HG02798 (cell line): Measurements from ENCODE around the gene ARPP21.
"Not testable (repeated sequence)": the region's sequence is repeated elsewhere in the genome, so short reads cannot be mapped to it uniquely, and the experiment has no call there.

Source experiments
- ATAC-seq: cut with Tn5 transposase; IDR thresholded peaks from one replicate; pipeline ENCODE4 v1.9.1; 2021; ENCODE audit warnings: mild to moderate bottlenecking; ENCODE audit not compliant: unreplicated experiment, poor library complexity

ARPP21 gene

GRCh38 chr3:35772381-35773015 lies 133.2 kb downstream of the ARPP21 start:
- no peak for ATAC-seq

GRCh38 chr3:35773417-35773816 lies 134.1 kb downstream of the ARPP21 start:
- ATAC-seq: no peak

GRCh38 chr3:35776346-35776745 lies 137.0 kb downstream of the ARPP21 start:
- ATAC-seq: no peak

GRCh38 chr3:35777065-35777464 lies 137.7 kb downstream of the ARPP21 start:
- ATAC-seq: no peak

GRCh38 chr3:35777563-35778554 lies 138.5 kb downstream of the ARPP21 start:
- no peak for ATAC-seq

GRCh38 chr3:35779611-35780010 lies 140.3 kb downstream of the ARPP21 start:
- no peak for ATAC-seq

GRCh38 chr3:35780800-35781199 lies 141.5 kb downstream of the ARPP21 start:
- ATAC-seq: no peak

- no peak for ATAC-seq
Observed at GRCh38 chr3:35781558-35781957, 142.2 kb downstream of the ARPP21 start.

- ATAC-seq: no peak
Observed at GRCh38 chr3:35782355-35782754, 143.0 kb downstream of the ARPP21 start.

GRCh38 chr3:35784169-35784568 lies 144.8 kb downstream of the ARPP21 start:
- no peak for ATAC-seq

GRCh38 chr3:35785234-35785888 lies 146.0 kb downstream of the ARPP21 start:
- ATAC-seq: no peak

- ATAC-seq: no peak
Observed at GRCh38 chr3:35787936-35788335, 148.6 kb downstream of the ARPP21 start.

- no peak for ATAC-seq
Observed at GRCh38 chr3:35789042-35789831, 149.9 kb downstream of the ARPP21 start.

GRCh38 chr3:35790764-35791163 lies 151.4 kb downstream of the ARPP21 start:
- no peak for ATAC-seq

- ATAC-seq: no peak
Observed at GRCh38 chr3:35793667-35794066, 154.3 kb downstream of the ARPP21 start.

- ATAC-seq: no peak
Observed at GRCh38 chr3:35800960-35801459, 161.7 kb downstream of the ARPP21 start.

GRCh38 chr3:35814531-35814930 lies 175.2 kb downstream of the ARPP21 start:
- no peak for ATAC-seq

- ATAC-seq: not testable (repeated sequence)
Observed at GRCh38 chr3:35815796-35816195, 176.5 kb downstream of the ARPP21 start.

- no peak for ATAC-seq
Observed at GRCh38 chr3:35817216-35817615, 177.9 kb downstream of the ARPP21 start.

- no peak for ATAC-seq
Observed at GRCh38 chr3:35832140-35832571, 192.8 kb downstream of the ARPP21 start.
